NB4 (cell line): ENCODE results near the gene CHI3L1.

Experiments
- DNase-seq: peaks from one replicate; pipeline ENCODE4 v3.0.0; 2010; ENCODE audit warnings: low read depth
- H3K4me3 ChIP-seq: one replicate; pipeline ENCODE4 v1.5.1; 2011; ENCODE audit warnings: mild to moderate bottlenecking, low read depth, low read length, moderate library complexity
- MYC ChIP-seq: IDR thresholded peaks from 2 replicates; pipeline ENCODE4 v1.6.1; 2011; ENCODE audit warnings: low read depth, low read length
- POLR2A ChIP-seq: IDR thresholded peaks from 2 replicates; pipeline ENCODE4 v1.6.1; 2011; ENCODE audit warnings: mild to moderate bottlenecking; ENCODE audit not compliant: insufficient read length; ENCODE audit errors: extremely low read depth
- TF ChIP-seq, protein P1 (sequence below): IDR thresholded peaks from one replicate; pipeline ENCODE4 v1.5.1; 2012; ENCODE audit warnings: low read depth, low read length
- TF ChIP-seq, protein P2 (sequence below): IDR thresholded peaks from 2 replicates; pipeline ENCODE4 v1.6.1; 2011; ENCODE audit warnings: low read depth, low read length

The CHI3L1 gene

GRCh38 chr1:203142124-203142523 is 44.4 kb downstream of the CHI3L1 start:
- no peak for DNase-seq
- TF ChIP-seq POLR2A (no peak), MYC (no peak)
- TF ChIP-seq, protein P1, sequence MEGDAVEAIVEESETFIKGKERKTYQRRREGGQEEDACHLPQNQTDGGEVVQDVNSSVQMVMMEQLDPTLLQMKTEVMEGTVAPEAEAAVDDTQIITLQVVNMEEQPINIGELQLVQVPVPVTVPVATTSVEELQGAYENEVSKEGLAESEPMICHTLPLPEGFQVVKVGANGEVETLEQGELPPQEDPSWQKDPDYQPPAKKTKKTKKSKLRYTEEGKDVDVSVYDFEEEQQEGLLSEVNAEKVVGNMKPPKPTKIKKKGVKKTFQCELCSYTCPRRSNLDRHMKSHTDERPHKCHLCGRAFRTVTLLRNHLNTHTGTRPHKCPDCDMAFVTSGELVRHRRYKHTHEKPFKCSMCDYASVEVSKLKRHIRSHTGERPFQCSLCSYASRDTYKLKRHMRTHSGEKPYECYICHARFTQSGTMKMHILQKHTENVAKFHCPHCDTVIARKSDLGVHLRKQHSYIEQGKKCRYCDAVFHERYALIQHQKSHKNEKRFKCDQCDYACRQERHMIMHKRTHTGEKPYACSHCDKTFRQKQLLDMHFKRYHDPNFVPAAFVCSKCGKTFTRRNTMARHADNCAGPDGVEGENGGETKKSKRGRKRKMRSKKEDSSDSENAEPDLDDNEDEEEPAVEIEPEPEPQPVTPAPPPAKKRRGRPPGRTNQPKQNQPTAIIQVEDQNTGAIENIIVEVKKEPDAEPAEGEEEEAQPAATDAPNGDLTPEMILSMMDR: no peak
- TF ChIP-seq, protein P2, sequence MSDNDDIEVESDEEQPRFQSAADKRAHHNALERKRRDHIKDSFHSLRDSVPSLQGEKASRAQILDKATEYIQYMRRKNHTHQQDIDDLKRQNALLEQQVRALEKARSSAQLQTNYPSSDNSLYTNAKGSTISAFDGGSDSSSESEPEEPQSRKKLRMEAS: no peak
- H3K4me3 ChIP-seq: no peak overlapping the region

- no peak for DNase-seq
- H3K4me3 ChIP-seq: no peak overlapping the region
- no peak for TF ChIP-seq POLR2A
- TF ChIP-seq, protein P2: no peak
- TF ChIP-seq, protein P1: no peak
- no peak for TF ChIP-seq MYC
These were observed 45.6 kb downstream of the CHI3L1 start for GRCh38 chr1:203140743-203141520.

- no peak overlapping the region for H3K4me3 ChIP-seq
- no peak for DNase-seq
- TF ChIP-seq MYC (no peak), POLR2A (no peak)
- TF ChIP-seq, protein P1: no peak
- TF ChIP-seq, protein P2: no peak
These were observed 46.5 kb downstream of the CHI3L1 start for GRCh38 chr1:203139976-203140475.

- no peak for TF ChIP-seq POLR2A
- TF ChIP-seq, protein P2: no peak
- DNase-seq: no peak
- H3K4me3 ChIP-seq: no peak overlapping the region
These were observed 48.4 kb downstream of the CHI3L1 start for GRCh38 chr1:203138066-203138465.

- DNase-seq: no peak
- TF ChIP-seq, protein P2: no peak
- TF ChIP-seq POLR2A (no peak), MYC (no peak)
- TF ChIP-seq, protein P1: no peak
- H3K4me3 ChIP-seq: no peak overlapping the region
These were observed 49.2 kb downstream of the CHI3L1 start for GRCh38 chr1:203137324-203137723.

- no peak for DNase-seq
- H3K4me3 ChIP-seq: no peak overlapping the region
- no peak for TF ChIP-seq MYC
- no peak for TF ChIP-seq POLR2A
- TF ChIP-seq, protein P1: no peak
- TF ChIP-seq, protein P2: no peak
These were observed 50.0 kb downstream of the CHI3L1 start for GRCh38 chr1:203136409-203137042.
